ENCODE measurements around the gene TACR1. TPM values are rescaled to one million over a fixed set of nuclear protein-coding genes. Genes with fewer than 3 reads are reported as not detected.

TACR1 gene
- total RNA-seq, 1 experiment from 2014 or later = not detected

DNA sequence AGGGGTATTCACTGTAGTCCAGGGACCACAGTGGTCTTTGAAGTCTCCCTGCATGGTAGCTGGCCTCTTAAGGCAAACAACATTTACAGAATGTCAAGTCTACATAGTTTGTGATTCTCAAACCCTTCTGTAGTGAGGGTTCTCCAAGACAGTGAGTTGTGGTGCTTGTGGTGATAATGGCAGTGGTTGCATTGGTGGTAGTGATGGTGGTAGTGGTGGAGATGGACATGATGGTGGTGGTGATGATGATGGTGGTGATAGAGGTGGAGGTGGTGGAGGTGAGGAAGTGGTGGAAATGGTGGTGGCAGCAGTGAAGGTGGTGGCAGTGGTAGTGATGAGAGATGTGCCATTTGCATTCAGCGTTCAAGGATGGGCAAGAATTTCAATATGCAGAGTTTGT, 104.9 kb downstream of the TACR1 start:
- TF ChIP-seq EZH2 (IDR thresholded peaks at IDR 0.05; ENCODE audit: borderline replicate concordance, low read depth, low read length, poor library complexity, severe bottlenecking) = no peak
- TF ChIP-seq, protein P1, sequence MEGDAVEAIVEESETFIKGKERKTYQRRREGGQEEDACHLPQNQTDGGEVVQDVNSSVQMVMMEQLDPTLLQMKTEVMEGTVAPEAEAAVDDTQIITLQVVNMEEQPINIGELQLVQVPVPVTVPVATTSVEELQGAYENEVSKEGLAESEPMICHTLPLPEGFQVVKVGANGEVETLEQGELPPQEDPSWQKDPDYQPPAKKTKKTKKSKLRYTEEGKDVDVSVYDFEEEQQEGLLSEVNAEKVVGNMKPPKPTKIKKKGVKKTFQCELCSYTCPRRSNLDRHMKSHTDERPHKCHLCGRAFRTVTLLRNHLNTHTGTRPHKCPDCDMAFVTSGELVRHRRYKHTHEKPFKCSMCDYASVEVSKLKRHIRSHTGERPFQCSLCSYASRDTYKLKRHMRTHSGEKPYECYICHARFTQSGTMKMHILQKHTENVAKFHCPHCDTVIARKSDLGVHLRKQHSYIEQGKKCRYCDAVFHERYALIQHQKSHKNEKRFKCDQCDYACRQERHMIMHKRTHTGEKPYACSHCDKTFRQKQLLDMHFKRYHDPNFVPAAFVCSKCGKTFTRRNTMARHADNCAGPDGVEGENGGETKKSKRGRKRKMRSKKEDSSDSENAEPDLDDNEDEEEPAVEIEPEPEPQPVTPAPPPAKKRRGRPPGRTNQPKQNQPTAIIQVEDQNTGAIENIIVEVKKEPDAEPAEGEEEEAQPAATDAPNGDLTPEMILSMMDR (conservative IDR thresholded peaks at IDR 0.05; ENCODE audit: low read depth, low read length) = no peak
- intact Hi-C loops (cut with micrococcal nuclease; ENCODE audit: unreplicated experiment) = loop anchor here (10.0 kb wide), 1 partner anchor 310 kb away; no protein-coding TSS in a partner anchor
- BruUV-seq (replicated peaks) = no TSS peak
- no peaks in the 10 kb centered on the region for H3K9me3 ChIP-seq (ENCODE audit: low read depth, low read length, poor library complexity, severe bottlenecking)
- no peak for DNase-seq (ENCODE audit: low spot score)
- H3K4me3 ChIP-seq (ENCODE audit: low read depth, low read length, poor library complexity, severe bottlenecking) = no peak overlapping the region
- POLR2A ChIA-PET (ENCODE audit: low non-redundant PET) = no interaction called here
- H3K36me3 ChIP-seq (ENCODE audit: insufficient read depth, low read length, poor library complexity, severe bottlenecking) = no peaks in the 10 kb centered on the region
- no peaks in the 10 kb centered on the region for H3K27me3 ChIP-seq (replicated peaks; ENCODE audit: insufficient read depth, low read depth, low read length, poor library complexity)
- CTCF ChIA-PET = no interaction called here
- H3K27ac ChIP-seq (ENCODE audit: low read depth, low read length, poor library complexity, severe bottlenecking) = no peak overlapping the region
- no peaks in the 10 kb centered on the region for H3K4me1 ChIP-seq (ENCODE audit: insufficient read depth, low read length, poor library complexity, severe bottlenecking)

GRCh38 chr2:75090770-75091515, 108.4 kb downstream of the TACR1 start:
- no peak for DNase-seq (ENCODE audit: low spot score)
- TF ChIP-seq, protein P1 (conservative IDR thresholded peaks at IDR 0.05; ENCODE audit: low read depth, low read length) = no peak
- TF ChIP-seq EZH2 (IDR thresholded peaks at IDR 0.05; ENCODE audit: borderline replicate concordance, low read depth, low read length, poor library complexity, severe bottlenecking) = no peak
- no TSS peak for BruUV-seq (replicated peaks)
- Histone ChIP-seq H3K27ac (ENCODE audit: low read depth, low read length, poor library complexity, severe bottlenecking) (no peak overlapping the region), H3K4me3 (ENCODE audit: low read depth, low read length, poor library complexity, severe bottlenecking) (no peak overlapping the region), H3K36me3 (ENCODE audit: insufficient read depth, low read length, poor library complexity, severe bottlenecking) (no peaks in the 10 kb centered on the region), H3K9me3 (ENCODE audit: low read depth, low read length, poor library complexity, severe bottlenecking) (no peaks in the 10 kb centered on the region), H3K27me3 (replicated peaks; ENCODE audit: insufficient read depth, low read depth, low read length, poor library complexity) (peaks cover 4% of the 10 kb centered on the region), H3K4me1 (ENCODE audit: insufficient read depth, low read length, poor library complexity, severe bottlenecking) (no peaks in the 10 kb centered on the region)
- intact Hi-C loops (cut with micrococcal nuclease; ENCODE audit: unreplicated experiment) = loop anchor here (10.0 kb wide), 1 partner anchor 314 kb away; no protein-coding TSS in a partner anchor
- ChIA-PET POLR2A (ENCODE audit: low non-redundant PET) (no interaction called here), CTCF (no interaction called here)

GRCh38 chr2:75089471-75089870, 109.8 kb downstream of the TACR1 start:
- TF ChIP-seq EZH2 (IDR thresholded peaks at IDR 0.05; ENCODE audit: borderline replicate concordance, low read depth, low read length, poor library complexity, severe bottlenecking) = no peak
- TF ChIP-seq, protein P1 (conservative IDR thresholded peaks at IDR 0.05; ENCODE audit: low read depth, low read length) = no peak
- Histone ChIP-seq H3K9me3 (ENCODE audit: low read depth, low read length, poor library complexity, severe bottlenecking) (no peaks in the 10 kb centered on the region), H3K27me3 (replicated peaks; ENCODE audit: insufficient read depth, low read depth, low read length, poor library complexity) (peaks cover 4% of the 10 kb centered on the region), H3K36me3 (ENCODE audit: insufficient read depth, low read length, poor library complexity, severe bottlenecking) (no peaks in the 10 kb centered on the region), H3K4me1 (ENCODE audit: insufficient read depth, low read length, poor library complexity, severe bottlenecking) (no peaks in the 10 kb centered on the region), H3K27ac (ENCODE audit: low read depth, low read length, poor library complexity, severe bottlenecking) (no peak overlapping the region), H3K4me3 (ENCODE audit: low read depth, low read length, poor library complexity, severe bottlenecking) (no peak overlapping the region)
- intact Hi-C loops (cut with micrococcal nuclease; ENCODE audit: unreplicated experiment) = no loop called here
- ChIA-PET POLR2A (ENCODE audit: low non-redundant PET) (no interaction called here), CTCF (no interaction called here)
- DNase-seq (ENCODE audit: low spot score) = no peak
- BruUV-seq (replicated peaks) = no TSS peak

Data from A673 (cell line).